ENCODE results near the gene MNAT1. TPM values are rescaled to one million over a fixed set of nuclear protein-coding genes. Genes with fewer than 3 reads are reported as not detected.

The MNAT1 gene
- total RNA-seq, 3 donors from 2014 or later = 30.6 to 70.4 (median 50.8) TPM

GRCh38 chr14:60981633-60982455, 247.3 kb downstream of the MNAT1 start:
- Histone ChIP-seq H3K27ac (peak overlapping the region; percentile 91 to 96), H3K4me1 (peaks cover 0 to 3% of the 10 kb centered on the region in 2 donors)
- intact Hi-C loops (cut with DNase I; ENCODE audit: low total_unique reads) = no loop called here

GRCh38 chr14:60984196-60984595, 249.6 kb downstream of the MNAT1 start:
- intact Hi-C loops (cut with DNase I; ENCODE audit: low total_unique reads) = no loop called here
- Histone ChIP-seq H3K27ac (no peak overlapping the region), H3K4me3 (no peak overlapping the region), H3K4me1 (peaks cover 0 to 3% of the 10 kb centered on the region in 2 donors), H3K36me3 (no peaks in the 10 kb centered on the region), H3K27me3 (no peaks in the 10 kb centered on the region), H3K9me3 (no peaks in the 10 kb centered on the region)
- TF ChIP-seq POLR2A (IDR thresholded peaks at IDR 0.05) (no peak), POLR2AphosphoS5 (IDR thresholded peaks at IDR 0.05) (no peak), CTCF (IDR thresholded peaks at IDR 0.05) (no peak)
- no peak for DNase-seq (ENCODE audit: low spot score in 2 of 2)

More at GRCh38 chr14:60981633-60982455, 247.3 kb downstream of the MNAT1 start:
- H3K36me3 ChIP-seq = no peaks in the 10 kb centered on the region
- no peaks in the 10 kb centered on the region for H3K9me3 ChIP-seq
- TF ChIP-seq CTCF (IDR thresholded peaks at IDR 0.05) (no peak), POLR2AphosphoS5 (IDR thresholded peaks at IDR 0.05) (peak in 1 of 3 donors; percentile 15), POLR2A (IDR thresholded peaks at IDR 0.05) (no peak)
- no peak for DNase-seq (ENCODE audit: low spot score in 2 of 2)
- H3K4me3 ChIP-seq = peak overlapping the region; percentile 75 to 88 (median 82)
- H3K27me3 ChIP-seq = no peaks in the 10 kb centered on the region

GRCh38 chr14:60986500-60986899, 251.9 kb downstream of the MNAT1 start:
- Histone ChIP-seq H3K4me1 (no peaks in the 10 kb centered on the region), H3K36me3 (no peaks in the 10 kb centered on the region), H3K4me3 (no peak overlapping the region), H3K27ac (no peak overlapping the region), H3K9me3 (no peaks in the 10 kb centered on the region), H3K27me3 (no peaks in the 10 kb centered on the region)
- intact Hi-C loops (cut with DNase I; ENCODE audit: low total_unique reads) = no loop called here
- DNase-seq (ENCODE audit: low spot score in 2 of 2) = no peak
- no peak for TF ChIP-seq POLR2AphosphoS5 (IDR thresholded peaks at IDR 0.05)
- no peak for TF ChIP-seq CTCF (IDR thresholded peaks at IDR 0.05)
- TF ChIP-seq POLR2A (IDR thresholded peaks at IDR 0.05) = no peak

GRCh38 chr14:60989599-60989998, 255.0 kb downstream of the MNAT1 start:
- no peak for DNase-seq (ENCODE audit: low spot score in 2 of 2)
- TF ChIP-seq CTCF (IDR thresholded peaks at IDR 0.05) (no peak), POLR2A (IDR thresholded peaks at IDR 0.05) (no peak), POLR2AphosphoS5 (IDR thresholded peaks at IDR 0.05) (no peak)
- no peaks in the 10 kb centered on the region for H3K4me1 ChIP-seq
- intact Hi-C loops (cut with DNase I; ENCODE audit: low total_unique reads) = no loop called here
- H3K27me3 ChIP-seq = no peaks in the 10 kb centered on the region
- no peak overlapping the region for H3K4me3 ChIP-seq
- no peaks in the 10 kb centered on the region for H3K9me3 ChIP-seq
- H3K36me3 ChIP-seq = no peaks in the 10 kb centered on the region
- H3K27ac ChIP-seq = peak overlapping the region; percentile 33 to 57

- Histone ChIP-seq H3K36me3 (no peaks in the 10 kb centered on the region), H3K27ac (no peak overlapping the region), H3K9me3 (peaks cover 8 to 9% of the 10 kb centered on the region in 2 donors), H3K4me3 (no peak overlapping the region), H3K27me3 (no peaks in the 10 kb centered on the region), H3K4me1 (no peaks in the 10 kb centered on the region)
- TF ChIP-seq CTCF (IDR thresholded peaks at IDR 0.05) (no peak), POLR2AphosphoS5 (IDR thresholded peaks at IDR 0.05) (no peak), POLR2A (IDR thresholded peaks at IDR 0.05) (no peak)
- no peak for DNase-seq (ENCODE audit: low spot score in 2 of 2)
- intact Hi-C loops (cut with DNase I; ENCODE audit: low total_unique reads) = no loop called here
Measured at GRCh38 chr14:60998617-60999016, 264.1 kb downstream of the MNAT1 start.
